HepG2 (cell line): ENCODE results near the gene CCDC85C. TPM values are rescaled to one million over a fixed set of nuclear protein-coding genes. Genes with fewer than 3 reads are reported as not detected.

Experiments used
- ARID2 ChIP-seq: sonication (generic); formaldehyde crosslinking; IDR thresholded peaks from 2 replicates; pipeline ENCODE4 v1.8.1; 2022; ENCODE audit warnings: mild to moderate bottlenecking, missing genetic modification reagents, borderline replicate concordance
- EZH2 ChIP-seq: conservative IDR thresholded peaks from 2 replicates; pipeline ENCODE4 v1.6.1; 2012; ENCODE audit warnings: mild to moderate bottlenecking, low read depth, low read length, moderate library complexity
- GMEB1 ChIP-seq: sonication (generic); formaldehyde crosslinking; IDR thresholded peaks from 2 replicates; pipeline ENCODE4 v1.5.1; 2020; ENCODE audit warnings: missing genetic modification reagents, mild to moderate bottlenecking, borderline replicate concordance
- HDAC2 ChIP-seq: sonication (generic); formaldehyde crosslinking; IDR thresholded peaks from 2 replicates; pipeline ENCODE4 v1.4.0; 2020; ENCODE audit warnings: missing genetic modification reagents
- IKZF1 ChIP-seq: fragments of 450-650 bp; IDR thresholded peaks from 2 replicates; pipeline ENCODE4 v1.7.1; 2016
- KDM5A ChIP-seq: fragments of 200-600 bp; sonication (generic); IDR thresholded peaks from 2 replicates; pipeline ENCODE4 v1.7.0; 2018; ENCODE audit warnings: antibody characterized with exemption, mild to moderate bottlenecking, low read length, borderline replicate concordance
- MAZ ChIP-seq, 2 experiments: sonication (generic) in 1 of 2; formaldehyde crosslinking in 1 of 2; IDR thresholded peaks; 2 replicates each; pipeline versions ENCODE4 v1.5.0 to v1.6.1; 2012 to 2020; ENCODE audit warnings: low read depth in 2 of 2, mild to moderate bottlenecking in 2 of 2, borderline replicate concordance in 1 of 2, improper control_type of control experiment in 1 of 2, low read length in 1 of 2, missing genetic modification reagents in 1 of 2, moderate library complexity in 1 of 2
- PHF8 ChIP-seq: sonication (generic); formaldehyde crosslinking; IDR thresholded peaks from 2 replicates; pipeline ENCODE4 v1.5.0; 2020; ENCODE audit warnings: missing genetic modification reagents
- POLR2AphosphoS2 ChIP-seq: IDR thresholded peaks from 2 replicates; pipeline ENCODE4 v1.6.1; 2011; ENCODE audit warnings: low read depth, low read length, improper control_type of control experiment
- RBFOX2 ChIP-seq: fragments of 200-400 bp; formaldehyde crosslinking; IDR thresholded peaks from 2 replicates; pipeline ENCODE4 v1.6.1; 2017; ENCODE audit warnings: low read depth, mild to moderate bottlenecking, low read length
- REXO4 ChIP-seq: sonication (generic); formaldehyde crosslinking; IDR thresholded peaks from 2 replicates; pipeline ENCODE4 v1.8.0; 2022; ENCODE audit warnings: missing genetic modification reagents, mild to moderate bottlenecking, borderline replicate concordance
- RFXANK ChIP-seq: IDR thresholded peaks from 2 replicates; pipeline ENCODE4 v1.6.1; 2016
- SAP130 ChIP-seq: IDR thresholded peaks from 2 replicates; pipeline ENCODE4 v1.6.1; 2016; ENCODE audit warnings: low read depth
- ZNF33A ChIP-seq: sonication (generic); formaldehyde crosslinking; IDR thresholded peaks from 2 replicates; pipeline ENCODE4 v1.5.1; 2020; ENCODE audit warnings: missing genetic modification reagents, mild to moderate bottlenecking, moderate library complexity, borderline replicate concordance
- ZNF672 ChIP-seq: sonication (generic); formaldehyde crosslinking; IDR thresholded peaks from 2 replicates; pipeline ENCODE4 v1.8.1; 2022; ENCODE audit warnings: missing genetic modification reagents
- ZNF777 ChIP-seq: sonication (generic); formaldehyde crosslinking; IDR thresholded peaks from 2 replicates; pipeline ENCODE4 v1.4.0; 2020; ENCODE audit warnings: missing genetic modification reagents
- polyA plus RNA-seq, 8 experiments: library from polyadenylated mRNA; depleted of rRNA in 3 of 8; stranded (reverse) in 7 of 8; unstranded in 1 of 8; fragments of >200 nt; fragmentation: Illumina TruSeq in 4 of 8; extraction: Trizol in 4 of 8; gene quantifications; 2 replicates each; pipeline versions ENCODE4 v1.2.1 to v1.2.3, GENCODE V29; 2011 to 2016; ENCODE audit warnings: low read depth in 4 of 8, missing spikeins in 1 of 8, mixed read lengths in 1 of 8; ENCODE audit not compliant: insufficient read depth in 1 of 8
- total RNA-seq, 5 experiments: library from RNA; depleted of rRNA; stranded (reverse); fragments of >200 nt; fragmentation: Illumina TruSeq; extraction: Trizol; gene quantifications; 2 replicates each; pipeline ENCODE4 v1.2.3, GENCODE V29; 2016; ENCODE audit warnings: low read depth in 1 of 5
- TF ChIP-seq, protein P1 (sequence below): sonication (generic); formaldehyde crosslinking; IDR thresholded peaks from 2 replicates; pipeline ENCODE4 v1.5.0; 2020; ENCODE audit warnings: mild to moderate bottlenecking, missing genetic modification reagents
- TF ChIP-seq, protein P2 (sequence below): sonication (generic); formaldehyde crosslinking; IDR thresholded peaks from 2 replicates; pipeline ENCODE4 v1.4.0; 2020; ENCODE audit warnings: missing genetic modification reagents, borderline replicate concordance

CCDC85C gene
- total and polyA plus RNA-seq, 2 of the 13 experiments (the other 11 are each of a cell fraction or from before 2014, with no cell fraction given), result 18.8 to 43.8 TPM

GRCh38 chr14:99604766-99605298, 825 bp upstream of the CCDC85C start (continued):
- TF ChIP-seq GMEB1 (peak; percentile 35; the same call in 1 of the 2 replicates), RFXANK (CRISPR knock-in tag) (no peak), REXO4 (no peak), ZNF777 (CRISPR knock-in tag) (peak; percentile 76; the same call in 1 of the 2 replicates), ZNF672 (CRISPR knock-in tag) (no peak), MAZ (IDR thresholded peaks at IDR 0.05; ENCODE audit: borderline replicate concordance, low read depth, low read length) (no peak), MAZ (CRISPR knock-in tag; IDR thresholded peaks at IDR 0.05; ENCODE audit: low read depth) (0 out of 2 replicates have a peak, but pooled peaks have one; percentile 15), EZH2 (no peak), ZNF33A (no peak), KDM5A (no peak), ARID2 (CRISPR knock-in tag) (peak; percentile 45; the same call in 1 of the 2 replicates), SAP130 (CRISPR knock-in tag) (peak; percentile 3; the same call in 1 of the 2 replicates), POLR2AphosphoS2 (no peak), IKZF1 (no peak), PHF8 (peak; percentile 65; the same call in 1 of the 2 replicates), RBFOX2 (peak; percentile 60), HDAC2 (CRISPR knock-in tag) (no peak)
- TF ChIP-seq, protein P1, sequence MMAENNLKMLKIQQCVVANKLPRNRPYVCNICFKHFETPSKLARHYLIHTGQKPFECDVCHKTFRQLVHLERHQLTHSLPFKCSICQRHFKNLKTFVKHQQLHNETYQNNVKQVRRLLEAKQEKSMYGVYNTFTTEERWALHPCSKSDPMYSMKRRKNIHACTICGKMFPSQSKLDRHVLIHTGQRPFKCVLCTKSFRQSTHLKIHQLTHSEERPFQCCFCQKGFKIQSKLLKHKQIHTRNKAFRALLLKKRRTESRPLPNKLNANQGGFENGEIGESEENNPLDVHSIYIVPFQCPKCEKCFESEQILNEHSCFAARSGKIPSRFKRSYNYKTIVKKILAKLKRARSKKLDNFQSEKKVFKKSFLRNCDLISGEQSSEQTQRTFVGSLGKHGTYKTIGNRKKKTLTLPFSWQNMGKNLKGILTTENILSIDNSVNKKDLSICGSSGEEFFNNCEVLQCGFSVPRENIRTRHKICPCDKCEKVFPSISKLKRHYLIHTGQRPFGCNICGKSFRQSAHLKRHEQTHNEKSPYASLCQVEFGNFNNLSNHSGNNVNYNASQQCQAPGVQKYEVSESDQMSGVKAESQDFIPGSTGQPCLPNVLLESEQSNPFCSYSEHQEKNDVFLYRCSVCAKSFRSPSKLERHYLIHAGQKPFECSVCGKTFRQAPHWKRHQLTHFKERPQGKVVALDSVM (CRISPR knock-in tag), result no peak
- TF ChIP-seq, protein P2, sequence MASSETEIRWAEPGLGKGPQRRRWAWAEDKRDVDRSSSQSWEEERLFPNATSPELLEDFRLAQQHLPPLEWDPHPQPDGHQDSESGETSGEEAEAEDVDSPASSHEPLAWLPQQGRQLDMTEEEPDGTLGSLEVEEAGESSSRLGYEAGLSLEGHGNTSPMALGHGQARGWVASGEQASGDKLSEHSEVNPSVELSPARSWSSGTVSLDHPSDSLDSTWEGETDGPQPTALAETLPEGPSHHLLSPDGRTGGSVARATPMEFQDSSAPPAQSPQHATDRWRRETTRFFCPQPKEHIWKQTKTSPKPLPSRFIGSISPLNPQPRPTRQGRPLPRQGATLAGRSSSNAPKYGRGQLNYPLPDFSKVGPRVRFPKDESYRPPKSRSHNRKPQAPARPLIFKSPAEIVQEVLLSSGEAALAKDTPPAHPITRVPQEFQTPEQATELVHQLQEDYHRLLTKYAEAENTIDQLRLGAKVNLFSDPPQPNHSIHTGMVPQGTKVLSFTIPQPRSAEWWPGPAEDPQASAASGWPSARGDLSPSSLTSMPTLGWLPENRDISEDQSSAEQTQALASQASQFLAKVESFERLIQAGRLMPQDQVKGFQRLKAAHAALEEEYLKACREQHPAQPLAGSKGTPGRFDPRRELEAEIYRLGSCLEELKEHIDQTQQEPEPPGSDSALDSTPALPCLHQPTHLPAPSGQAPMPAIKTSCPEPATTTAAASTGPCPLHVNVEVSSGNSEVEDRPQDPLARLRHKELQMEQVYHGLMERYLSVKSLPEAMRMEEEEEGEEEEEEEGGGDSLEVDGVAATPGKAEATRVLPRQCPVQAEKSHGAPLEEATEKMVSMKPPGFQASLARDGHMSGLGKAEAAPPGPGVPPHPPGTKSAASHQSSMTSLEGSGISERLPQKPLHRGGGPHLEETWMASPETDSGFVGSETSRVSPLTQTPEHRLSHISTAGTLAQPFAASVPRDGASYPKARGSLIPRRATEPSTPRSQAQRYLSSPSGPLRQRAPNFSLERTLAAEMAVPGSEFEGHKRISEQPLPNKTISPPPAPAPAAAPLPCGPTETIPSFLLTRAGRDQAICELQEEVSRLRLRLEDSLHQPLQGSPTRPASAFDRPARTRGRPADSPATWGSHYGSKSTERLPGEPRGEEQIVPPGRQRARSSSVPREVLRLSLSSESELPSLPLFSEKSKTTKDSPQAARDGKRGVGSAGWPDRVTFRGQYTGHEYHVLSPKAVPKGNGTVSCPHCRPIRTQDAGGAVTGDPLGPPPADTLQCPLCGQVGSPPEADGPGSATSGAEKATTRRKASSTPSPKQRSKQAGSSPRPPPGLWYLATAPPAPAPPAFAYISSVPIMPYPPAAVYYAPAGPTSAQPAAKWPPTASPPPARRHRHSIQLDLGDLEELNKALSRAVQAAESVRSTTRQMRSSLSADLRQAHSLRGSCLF (CRISPR knock-in tag), result no peak
